Mucosa of descending colon (tissue), 3 donors: ENCODE data around the gene RNASE1. TPM values are rescaled to one million over a fixed set of nuclear protein-coding genes. Genes with fewer than 3 reads are reported as not detected.
"Not testable (repeated sequence)": the region's sequence is repeated elsewhere in the genome, so short reads cannot be mapped to it uniquely, and the experiment has no call there.

Experiments
- ATAC-seq: fragments of 200-7000 bp; cut with Tn5 transposase; one replicate; pipeline ENCODE4 v1.9.1; 2020; ENCODE audit warnings: mild to moderate bottlenecking, moderate library complexity
- DNase-seq, 3 donors: peaks; one replicate each; pipeline ENCODE4 v3.0.0-alpha.2; 2020
- H3K36me3 ChIP-seq: fragments of 200-600 bp; one replicate; pipeline ENCODE4 v1.8.0; 2021; ENCODE audit warnings: low read depth, mild to moderate bottlenecking
- H3K4me1 ChIP-seq: fragments of 200-600 bp; one replicate; pipeline ENCODE4 v1.8.0; 2021; ENCODE audit warnings: low read depth, mild to moderate bottlenecking
- H3K4me3 ChIP-seq: fragments of 200-600 bp; one replicate; pipeline ENCODE4 v1.8.0; 2021; ENCODE audit warnings: mild to moderate bottlenecking
- H3K9me3 ChIP-seq: fragments of 200-600 bp; one replicate; pipeline ENCODE4 v1.8.0; 2021; ENCODE audit warnings: mild to moderate bottlenecking
- intact Hi-C, 2 donors: fragments of 100-400 bp; cut with DNase I in 1 of 2; cut with micrococcal nuclease in 1 of 2; formaldehyde crosslinking; loops; one replicate each; pipeline versions ENCODE4 v1.11.0 to v1.11.1; 2022; cut with DNase I, micrococcal nuclease
- total RNA-seq, 3 donors: library from RNA; stranded (reverse); fragmentation: NEBNext Ultra II Directional in 2 of 3; extraction: Animal tissue kit (Norgen Biotek cat#: 25700) in 2 of 3; gene quantifications; one replicate each; pipeline versions ENCODE4 v1.2.1 to v1.2.4, GENCODE V29; 2021 to 2023
- TF ChIP-seq, protein P1 (sequence below): fragments of 200-600 bp; IDR thresholded peaks from one replicate; pipeline ENCODE4 v1.8.0; 2022; ENCODE audit warnings: antibody characterized with exemption, mild to moderate bottlenecking
- donor health status: DM: no; HTN: no; CAD: no; lungs with moderate emphysema.
- donor health status: DM: no; HTN: no; CAD: no.
- donor health status: DM: no; HTN: yes; CAD: no.

The RNASE1 gene
- total RNA-seq, 3 donors from 2014 or later, result 105 to 275 (median 203) TPM

- H3K36me3 ChIP-seq, result no peaks in the 10 kb centered on the region
- no peaks in the 10 kb centered on the region for H3K9me3 ChIP-seq
- H3K4me3 ChIP-seq, result no peak overlapping the region
- intact Hi-C loops, result no loop called here
- DNase-seq (no peak), ATAC-seq (no peak)
- no peaks in the 10 kb centered on the region for H3K4me1 ChIP-seq
- TF ChIP-seq, protein P1, sequence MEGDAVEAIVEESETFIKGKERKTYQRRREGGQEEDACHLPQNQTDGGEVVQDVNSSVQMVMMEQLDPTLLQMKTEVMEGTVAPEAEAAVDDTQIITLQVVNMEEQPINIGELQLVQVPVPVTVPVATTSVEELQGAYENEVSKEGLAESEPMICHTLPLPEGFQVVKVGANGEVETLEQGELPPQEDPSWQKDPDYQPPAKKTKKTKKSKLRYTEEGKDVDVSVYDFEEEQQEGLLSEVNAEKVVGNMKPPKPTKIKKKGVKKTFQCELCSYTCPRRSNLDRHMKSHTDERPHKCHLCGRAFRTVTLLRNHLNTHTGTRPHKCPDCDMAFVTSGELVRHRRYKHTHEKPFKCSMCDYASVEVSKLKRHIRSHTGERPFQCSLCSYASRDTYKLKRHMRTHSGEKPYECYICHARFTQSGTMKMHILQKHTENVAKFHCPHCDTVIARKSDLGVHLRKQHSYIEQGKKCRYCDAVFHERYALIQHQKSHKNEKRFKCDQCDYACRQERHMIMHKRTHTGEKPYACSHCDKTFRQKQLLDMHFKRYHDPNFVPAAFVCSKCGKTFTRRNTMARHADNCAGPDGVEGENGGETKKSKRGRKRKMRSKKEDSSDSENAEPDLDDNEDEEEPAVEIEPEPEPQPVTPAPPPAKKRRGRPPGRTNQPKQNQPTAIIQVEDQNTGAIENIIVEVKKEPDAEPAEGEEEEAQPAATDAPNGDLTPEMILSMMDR, result no peak
These were observed 35.2 kb upstream of the RNASE1 start for GRCh38 chr14:20837831-20838230.

GRCh38 chr14:20836668-20837338, 34.2 kb upstream of the RNASE1 start:
- Histone ChIP-seq H3K36me3 (no peaks in the 10 kb centered on the region), H3K4me1 (no peaks in the 10 kb centered on the region), H3K4me3 (no peak overlapping the region), H3K9me3 (no peaks in the 10 kb centered on the region)
- DNase-seq (no peak), ATAC-seq (no peak)
- intact Hi-C loops, result no loop called here
- TF ChIP-seq, protein P1, result no peak

DNA sequence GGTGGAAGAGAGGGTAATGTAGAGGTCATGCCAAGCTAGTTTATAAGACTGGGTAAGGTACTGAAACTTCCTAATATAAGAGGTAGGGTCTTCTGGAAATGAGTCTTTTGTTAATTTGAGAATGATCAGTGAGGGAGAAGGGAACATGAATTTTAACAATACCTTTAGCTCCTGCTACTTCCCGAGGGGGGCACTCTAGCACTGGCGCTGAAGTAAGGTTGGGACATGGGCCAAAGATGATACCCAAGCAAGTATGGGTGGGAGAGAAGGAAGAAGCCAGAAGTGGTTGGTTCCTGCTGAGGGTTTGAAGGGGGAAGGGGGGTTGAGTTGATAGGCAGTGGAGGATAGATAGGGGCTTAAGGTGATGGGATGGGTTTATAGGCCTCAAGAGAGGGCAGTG, 32.3 kb upstream of the RNASE1 start:
- TF ChIP-seq, protein P1, result no peak
- intact Hi-C loops, result no loop called here
- DNase-seq, result no peak
- Histone ChIP-seq H3K9me3 (no peaks in the 10 kb centered on the region), H3K36me3 (no peaks in the 10 kb centered on the region), H3K4me1 (no peaks in the 10 kb centered on the region), H3K4me3 (no peak overlapping the region)
- no peak for ATAC-seq

DNA sequence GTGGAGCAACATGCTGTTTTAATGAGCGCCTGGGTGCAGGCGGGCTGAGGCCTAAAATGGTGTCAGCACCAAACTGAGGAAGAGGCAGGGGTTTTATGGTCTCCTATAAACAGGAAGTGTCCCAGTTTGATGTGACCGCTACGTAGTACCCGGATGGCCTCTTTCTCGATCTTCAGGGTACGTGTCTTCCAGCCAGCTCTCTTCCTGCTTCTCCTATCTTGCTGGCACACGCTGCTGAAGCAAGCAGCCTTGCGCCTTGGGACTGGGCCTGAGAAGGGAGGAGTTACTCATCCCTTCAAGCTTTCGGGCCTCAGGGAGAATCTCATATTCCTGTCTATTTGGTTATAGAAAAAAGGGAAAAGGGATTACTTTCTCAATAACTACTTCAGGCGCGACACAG, 28.2 kb upstream of the RNASE1 start:
- DNase-seq (no peak), ATAC-seq (no peak)
- H3K9me3 ChIP-seq, result peaks cover 11% of the 10 kb centered on the region
- H3K4me3 ChIP-seq, result no peak overlapping the region
- H3K36me3 ChIP-seq, result no peaks in the 10 kb centered on the region
- no peaks in the 10 kb centered on the region for H3K4me1 ChIP-seq
- TF ChIP-seq, protein P1, result no peak
- intact Hi-C loops, result no loop called here

- ATAC-seq, DNase-seq, H3K4me1 ChIP-seq, H3K4me3 ChIP-seq, H3K36me3 ChIP-seq, intact Hi-C loops: not testable (repeated sequence)
- peaks cover 11% of the 10 kb centered on the region for H3K9me3 ChIP-seq
These were observed 25.5 kb upstream of the RNASE1 start for GRCh38 chr14:20828024-20828694.

DNA sequence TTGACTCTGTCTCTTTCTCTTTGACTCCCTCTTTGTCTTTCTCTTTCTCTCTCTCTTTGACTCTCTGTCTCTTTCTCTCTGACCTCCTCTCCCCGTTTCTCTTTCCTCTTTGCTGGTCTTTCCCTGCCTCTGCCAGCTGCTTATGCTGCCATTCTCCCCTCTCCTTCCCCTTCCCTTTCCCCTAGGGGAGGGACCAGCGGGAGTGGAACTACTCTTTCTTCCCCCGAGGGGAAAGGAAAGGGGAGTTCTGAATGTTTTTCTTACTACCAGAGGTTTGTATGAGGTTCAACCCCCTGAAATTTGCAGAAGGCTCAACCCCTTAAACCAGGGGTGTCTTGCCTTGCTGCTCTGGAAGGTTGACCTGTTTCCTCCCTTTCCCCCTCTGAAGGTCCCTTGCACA, 24.7 kb upstream of the RNASE1 start:
- DNase-seq (no peak), ATAC-seq (no peak)
- Histone ChIP-seq H3K9me3 (peaks cover 11% of the 10 kb centered on the region), H3K4me1 (no peaks in the 10 kb centered on the region), H3K4me3 (no peak overlapping the region), H3K36me3 (no peaks in the 10 kb centered on the region)
- TF ChIP-seq, protein P1, result no peak
- intact Hi-C loops, result no loop called here

DNA sequence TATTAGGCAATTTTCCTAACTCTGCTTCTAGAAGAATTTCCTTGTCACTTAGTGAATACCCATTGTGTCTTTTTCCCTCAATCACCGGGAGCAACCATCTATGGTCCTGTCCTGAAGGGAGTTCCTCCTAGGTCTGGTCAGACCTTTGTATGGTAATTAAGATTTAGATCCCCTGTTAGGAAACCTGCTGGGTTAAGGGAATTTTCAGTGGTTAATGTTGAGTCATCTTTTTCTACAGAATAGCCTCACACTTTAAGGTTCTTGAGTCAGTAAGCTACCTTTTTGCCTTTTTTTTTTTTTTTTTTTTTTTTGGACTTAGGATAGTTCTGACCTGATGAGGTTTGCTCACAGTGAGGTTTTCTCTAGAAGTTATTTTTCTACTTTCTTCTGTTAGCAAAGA, 24.0 kb upstream of the RNASE1 start:
- H3K4me1 ChIP-seq, H3K36me3 ChIP-seq, intact Hi-C loops, H3K4me3 ChIP-seq, DNase-seq, ATAC-seq: not testable (repeated sequence)
- peaks cover 11% of the 10 kb centered on the region for H3K9me3 ChIP-seq
